Stimulated activated memory B cell treated with anti-CD40 and anti-IgM and Interleukin-4, amounts not matched to agents 10 μg/mL and 1 μg/mL and 100 μg/mL, for 72 hours (primary cell): ENCODE measurements around the gene MTIF2.
"Not testable (repeated sequence)": the region's sequence is repeated elsewhere in the genome, so short reads cannot be mapped to it uniquely, and the experiment has no call there.

Source experiments
- ATAC-seq: fragments of 150-1000 bp; cut with Tn5 transposase; 2 replicates; pipeline ENCODE4 v1.10.0; 2021
- H3K27ac Mint-ChIP-seq: one replicate; pipeline ENCODE4 v1.8.0; 2022; ENCODE audit warnings: mild to moderate bottlenecking, mixed read lengths
- H3K27me3 Mint-ChIP-seq: one replicate; pipeline ENCODE4 v1.8.0; 2022; ENCODE audit warnings: mixed read lengths
- H3K36me3 Mint-ChIP-seq: one replicate; pipeline ENCODE4 v1.8.0; 2022; ENCODE audit warnings: mixed read lengths
- H3K4me1 Mint-ChIP-seq: one replicate; pipeline ENCODE4 v1.8.0; 2022; ENCODE audit warnings: mixed read lengths
- H3K4me3 Mint-ChIP-seq: one replicate; pipeline ENCODE4 v1.8.0; 2022; ENCODE audit warnings: mild to moderate bottlenecking, moderate library complexity, mixed read lengths
- H3K9me3 Mint-ChIP-seq: one replicate; pipeline ENCODE4 v1.8.0; 2022; ENCODE audit warnings: mixed read lengths

MTIF2 gene

DNA sequence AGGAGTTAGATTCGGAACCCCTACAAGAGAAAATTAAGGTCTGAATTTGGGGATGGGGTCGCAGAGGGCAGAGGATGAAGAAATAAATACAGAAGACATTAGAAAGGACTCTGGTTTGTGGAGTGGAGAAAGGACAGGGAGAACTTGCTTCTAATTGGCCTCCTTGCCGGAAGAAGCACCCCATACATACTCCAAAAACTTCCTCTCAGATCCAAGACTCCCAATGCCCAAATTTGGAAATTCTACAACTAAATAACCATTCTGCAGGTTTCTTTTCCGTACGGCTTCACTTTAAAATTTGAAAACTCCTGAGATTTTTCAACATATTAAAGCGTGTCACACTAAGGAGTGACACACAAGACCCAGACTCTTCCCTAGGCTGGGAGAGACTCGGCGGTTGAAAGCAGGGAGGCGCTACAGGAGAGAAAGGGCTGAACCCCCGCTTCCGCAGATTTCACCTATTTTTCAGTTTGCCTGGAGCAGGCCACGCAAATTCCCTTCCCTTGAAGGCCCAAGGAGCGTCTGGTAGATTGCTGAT is 37.4 kb downstream of the MTIF2 start:
- H3K27ac Mint-ChIP-seq = peak overlapping the region; percentile 97
- ATAC-seq = no peak
- no peaks in the 10 kb centered on the region for H3K27me3 Mint-ChIP-seq

DNA sequence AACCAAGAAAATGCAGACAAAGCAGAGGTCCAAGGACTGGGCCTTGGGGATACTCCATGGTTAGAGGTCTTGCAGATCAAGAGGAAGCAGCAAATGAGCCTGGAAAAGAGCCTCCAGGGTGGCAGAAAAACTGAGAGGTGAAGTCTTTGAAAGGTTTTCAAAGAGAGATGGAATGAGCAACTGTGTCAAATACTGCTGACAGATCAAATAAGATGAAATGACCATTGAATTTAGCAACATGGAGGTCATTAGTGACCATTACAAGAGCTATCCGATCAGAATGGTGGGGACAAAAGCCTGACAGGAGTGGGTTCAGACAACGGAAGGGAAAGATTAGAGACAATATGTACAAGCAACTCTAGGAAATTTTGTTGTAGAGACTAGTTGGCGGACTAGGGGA is 38.5 kb downstream of the MTIF2 start:
- peaks cover 25% of the 10 kb centered on the region for H3K36me3 Mint-ChIP-seq
- peak overlapping the region; percentile 100 for H3K4me3 Mint-ChIP-seq
- no peaks in the 10 kb centered on the region for H3K9me3 Mint-ChIP-seq
- H3K27ac Mint-ChIP-seq = no peak overlapping the region
- ATAC-seq = no peak
- no peaks in the 10 kb centered on the region for H3K27me3 Mint-ChIP-seq
- peaks cover 52% of the 10 kb centered on the region for H3K4me1 Mint-ChIP-seq

More for the DNA sequence above, 37.4 kb downstream of the MTIF2 start:
- H3K4me3 Mint-ChIP-seq = peak overlapping the region; percentile 100
- peaks cover 25% of the 10 kb centered on the region for H3K36me3 Mint-ChIP-seq
- H3K4me1 Mint-ChIP-seq = peaks cover 53% of the 10 kb centered on the region
- H3K9me3 Mint-ChIP-seq = no peaks in the 10 kb centered on the region

DNA sequence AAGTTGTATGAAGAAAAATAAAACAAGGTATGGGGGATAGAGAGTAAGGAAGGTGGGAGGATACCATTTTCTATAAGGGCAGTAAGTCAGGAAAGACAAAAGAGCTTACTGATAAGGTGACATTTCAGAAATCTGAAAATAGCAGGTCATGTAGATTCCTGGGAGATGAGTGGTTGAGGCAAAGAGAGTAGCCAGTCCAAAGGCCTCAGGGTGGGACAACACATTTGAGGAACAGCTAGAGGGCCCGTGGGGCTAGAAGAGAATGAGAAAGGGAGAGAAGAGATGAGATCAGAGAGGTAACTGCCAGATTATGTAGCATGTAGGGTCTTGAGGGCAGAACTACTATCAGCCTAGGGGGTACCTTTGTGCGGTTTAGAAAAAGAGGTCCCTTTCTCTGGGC is 39.8 kb downstream of the MTIF2 start:
- Mint-ChIP-seq H3K27me3 (no peaks in the 10 kb centered on the region), H3K4me3 (no peak overlapping the region)

DNA sequence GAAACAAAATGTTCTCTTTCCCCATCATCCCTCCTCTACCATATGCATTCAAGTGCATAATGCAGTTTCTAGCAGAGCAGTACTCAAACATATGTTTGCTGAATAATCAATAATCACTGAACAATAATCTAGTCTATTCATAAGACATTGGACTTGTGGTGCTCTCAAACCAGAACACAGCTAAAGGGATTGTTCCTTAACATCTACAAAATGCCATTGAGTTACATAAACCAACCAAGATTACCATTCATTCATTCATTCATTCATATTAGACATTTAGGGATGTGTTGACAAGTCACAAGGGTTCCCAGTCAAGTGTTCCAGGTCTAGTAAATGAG is 40.8 kb downstream of the MTIF2 start:
- no peak for ATAC-seq
- H3K4me3 Mint-ChIP-seq = no peak overlapping the region
- H3K4me1 Mint-ChIP-seq = peaks cover 31% of the 10 kb centered on the region

More for the DNA sequence above, 39.8 kb downstream of the MTIF2 start:
- H3K9me3 Mint-ChIP-seq = no peaks in the 10 kb centered on the region
- no peak for ATAC-seq
- H3K27ac Mint-ChIP-seq = no peak overlapping the region
- peaks cover 40% of the 10 kb centered on the region for H3K4me1 Mint-ChIP-seq
- peaks cover 20% of the 10 kb centered on the region for H3K36me3 Mint-ChIP-seq

DNA sequence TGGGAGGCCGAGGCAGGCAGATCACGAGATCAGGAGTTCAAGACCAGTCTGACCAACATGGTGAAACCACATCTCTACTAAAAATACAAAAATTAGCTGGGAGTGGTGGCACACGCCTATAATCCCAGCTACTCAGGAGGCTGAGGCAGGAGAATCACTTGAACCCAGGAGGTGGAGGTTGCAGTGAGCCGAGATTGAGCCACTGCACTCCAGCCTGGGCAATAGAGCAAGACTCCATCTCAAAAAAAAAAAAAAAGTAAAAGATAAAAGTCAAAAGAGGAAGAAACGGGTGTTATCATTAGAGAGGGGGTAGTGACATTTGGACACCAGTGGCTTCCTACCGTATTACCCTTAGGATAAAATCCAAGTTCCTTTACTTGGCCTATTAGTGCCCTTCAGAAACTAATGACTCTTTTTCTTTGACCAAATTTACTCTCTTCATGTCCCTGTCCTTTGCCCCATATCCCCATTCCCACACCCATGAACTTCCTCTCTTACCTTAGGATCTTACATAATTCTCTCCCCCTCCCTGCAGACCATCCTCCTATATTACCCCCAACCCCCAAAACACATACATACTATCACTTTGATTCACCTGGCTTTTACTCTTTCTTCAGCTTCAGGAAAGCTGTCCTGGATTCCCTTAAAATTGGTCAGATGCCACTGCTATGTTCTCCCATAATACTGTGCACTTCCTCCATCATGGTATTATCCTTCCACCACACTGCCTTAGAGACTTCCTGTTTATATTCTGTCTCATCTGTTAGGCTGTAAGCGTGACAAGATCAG is 41.4 kb downstream of the MTIF2 start:
- ATAC-seq, H3K27me3 Mint-ChIP-seq, H3K4me3 Mint-ChIP-seq, H3K9me3 Mint-ChIP-seq, H3K36me3 Mint-ChIP-seq: not testable (repeated sequence)
- H3K27ac Mint-ChIP-seq = peak overlapping the region; percentile 44
- H3K4me1 Mint-ChIP-seq = peaks cover 30% of the 10 kb centered on the region

More for the DNA sequence above, 40.8 kb downstream of the MTIF2 start:
- peak overlapping the region; percentile 44 for H3K27ac Mint-ChIP-seq
- no peaks in the 10 kb centered on the region for H3K9me3 Mint-ChIP-seq
- no peaks in the 10 kb centered on the region for H3K27me3 Mint-ChIP-seq
- peaks cover 10% of the 10 kb centered on the region for H3K36me3 Mint-ChIP-seq

DNA sequence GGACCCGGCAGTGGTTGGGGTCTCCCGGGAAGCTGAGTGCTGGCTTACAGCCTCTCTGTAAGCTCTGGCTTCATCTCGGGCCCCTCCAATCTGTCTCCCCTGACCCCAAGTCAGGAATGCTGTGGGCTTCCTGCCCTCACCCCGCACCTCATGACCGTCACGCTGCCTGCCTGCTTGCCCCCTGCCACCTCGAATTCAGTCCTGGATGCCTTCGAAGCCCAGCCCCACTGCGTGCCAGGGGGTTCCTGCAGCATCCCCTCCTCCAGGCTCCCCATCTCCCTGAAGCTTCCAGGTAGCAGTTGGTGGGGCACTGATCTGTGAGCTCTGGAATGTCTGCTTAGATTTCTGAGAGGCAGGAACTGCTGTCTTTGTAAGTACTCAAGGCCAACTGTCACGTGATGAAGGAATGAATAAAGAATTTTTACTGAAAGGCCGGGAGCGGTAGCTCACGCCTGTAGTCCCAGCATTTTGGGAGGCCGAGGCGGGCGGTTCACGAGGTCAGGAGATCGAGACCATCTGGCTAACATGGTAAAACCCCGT is 43.5 kb downstream of the MTIF2 start:
- peaks cover 7% of the 10 kb centered on the region for H3K36me3 Mint-ChIP-seq
- no peak overlapping the region for H3K4me3 Mint-ChIP-seq
- H3K9me3 Mint-ChIP-seq = no peaks in the 10 kb centered on the region
- ATAC-seq = no peak
- no peaks in the 10 kb centered on the region for H3K27me3 Mint-ChIP-seq
- peak overlapping the region; percentile 88 for H3K27ac Mint-ChIP-seq
- peaks cover 22% of the 10 kb centered on the region for H3K4me1 Mint-ChIP-seq

DNA sequence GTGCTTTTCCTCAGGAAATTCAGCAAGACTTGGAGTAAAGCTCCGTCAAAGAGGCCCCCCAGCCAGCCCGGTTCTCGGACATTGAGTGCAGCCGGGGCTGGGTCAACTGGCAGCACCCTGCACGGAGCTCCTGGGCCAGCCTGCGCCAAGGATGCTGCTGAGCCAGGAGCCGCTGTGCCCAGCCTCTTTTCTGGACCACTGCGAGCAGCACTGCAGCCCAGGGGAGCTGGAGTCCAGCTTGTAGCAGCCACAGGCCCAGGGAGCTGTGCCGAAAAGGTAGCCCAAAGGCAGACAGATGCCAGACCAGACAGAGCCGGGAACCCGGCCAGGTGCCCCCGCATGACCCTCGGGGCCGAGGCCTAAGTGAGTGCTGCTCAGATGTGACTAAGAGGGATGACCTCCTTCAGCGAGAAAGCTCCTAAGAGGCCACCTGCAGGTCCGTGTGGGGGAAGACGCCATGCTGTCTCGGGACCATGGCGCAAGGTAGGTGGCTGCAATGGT is 44.2 kb downstream of the MTIF2 start:
- Mint-ChIP-seq H3K27me3 (no peaks in the 10 kb centered on the region), H3K27ac (peak overlapping the region; percentile 88), H3K4me3 (no peak overlapping the region), H3K36me3 (peaks cover 7% of the 10 kb centered on the region), H3K9me3 (no peaks in the 10 kb centered on the region), H3K4me1 (peaks cover 18% of the 10 kb centered on the region)
- no peak for ATAC-seq

DNA sequence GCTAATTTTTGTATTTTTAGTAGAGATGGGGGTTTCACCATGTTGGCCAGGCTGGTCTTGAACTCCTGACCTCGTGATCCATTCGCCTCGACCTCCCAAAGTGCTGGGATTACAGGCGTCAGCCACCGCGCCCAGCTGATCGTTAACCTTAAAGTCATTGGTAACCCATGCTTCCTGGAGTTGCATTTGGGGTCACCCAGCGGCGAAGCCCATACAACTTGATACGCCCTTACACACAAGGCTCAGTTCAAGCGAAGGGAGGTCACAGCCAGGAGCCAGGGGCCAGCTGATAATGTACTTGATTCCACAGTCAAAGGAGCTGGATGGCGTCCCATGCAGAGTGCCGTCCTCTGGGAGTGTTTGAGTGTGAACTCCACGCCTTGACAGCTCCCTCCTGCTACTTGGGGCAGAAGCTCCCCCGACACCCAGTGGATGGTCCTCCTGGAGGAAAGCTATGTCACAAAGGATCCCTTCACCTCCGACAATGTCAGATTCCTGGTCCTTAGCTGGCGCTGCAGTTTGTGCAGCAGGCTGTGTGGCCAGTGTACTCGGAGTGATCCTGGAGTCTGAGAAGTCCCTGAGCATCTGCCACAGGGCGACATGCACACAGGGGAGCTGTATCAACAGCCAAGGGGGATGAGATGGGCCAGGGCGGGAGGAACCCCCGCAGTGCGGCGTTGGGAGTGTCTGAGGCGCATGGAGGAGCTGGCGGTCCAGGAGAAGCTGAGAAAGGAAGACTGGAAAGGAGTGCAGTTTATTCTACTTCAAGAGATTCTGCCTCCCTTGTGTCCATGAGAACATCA is 44.9 kb downstream of the MTIF2 start:
- peak overlapping the region; percentile 88 for H3K27ac Mint-ChIP-seq
- peaks cover 18% of the 10 kb centered on the region for H3K4me1 Mint-ChIP-seq
- no peaks in the 10 kb centered on the region for H3K9me3 Mint-ChIP-seq
- peaks cover 7% of the 10 kb centered on the region for H3K36me3 Mint-ChIP-seq
- H3K27me3 Mint-ChIP-seq = no peaks in the 10 kb centered on the region
- peak overlapping the region; percentile 81 for H3K4me3 Mint-ChIP-seq
- ATAC-seq = no peak

DNA sequence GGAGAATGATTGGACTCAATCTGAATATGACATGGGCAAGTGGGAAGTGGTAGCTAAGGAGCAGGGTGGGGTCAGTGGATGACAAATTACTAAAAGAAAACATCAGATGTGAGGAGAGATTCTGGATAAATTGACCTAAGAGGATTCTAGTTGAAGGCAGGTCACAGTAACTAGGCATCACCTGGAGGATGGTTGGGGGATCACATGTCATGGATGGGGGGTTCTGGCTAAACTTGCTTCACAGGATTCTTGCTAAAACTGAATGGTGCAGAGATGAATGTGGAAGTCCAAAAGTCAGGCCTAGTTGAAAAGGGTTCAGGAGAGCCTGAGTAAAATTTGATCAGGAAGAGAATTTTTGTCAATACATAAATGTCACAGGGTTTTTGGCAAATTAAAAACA is 55.2 kb downstream of the MTIF2 start:
- H3K27me3 Mint-ChIP-seq = no peaks in the 10 kb centered on the region
- H3K36me3 Mint-ChIP-seq = no peaks in the 10 kb centered on the region
- no peaks in the 10 kb centered on the region for H3K4me1 Mint-ChIP-seq
- H3K9me3 Mint-ChIP-seq = no peaks in the 10 kb centered on the region
- no peak overlapping the region for H3K4me3 Mint-ChIP-seq
- no peak overlapping the region for H3K27ac Mint-ChIP-seq
- no peak for ATAC-seq

DNA sequence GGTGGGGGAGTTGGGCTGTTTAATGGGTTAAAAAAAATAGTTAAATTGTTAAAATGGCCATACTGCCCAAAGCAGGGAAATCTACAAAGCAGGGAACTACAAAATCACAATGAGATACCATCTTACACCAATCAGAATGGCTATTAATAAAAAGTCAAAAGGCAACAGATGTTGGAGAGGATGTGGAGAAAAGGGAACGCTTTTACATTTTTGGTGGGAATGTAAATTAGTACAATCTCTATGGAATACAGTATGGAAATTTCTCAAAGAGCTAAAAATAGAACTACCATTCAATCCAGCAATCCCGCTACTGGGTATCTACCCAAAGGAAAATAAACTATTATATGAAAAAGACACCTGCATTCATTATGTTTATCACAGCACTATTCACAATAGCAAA is 64.1 kb downstream of the MTIF2 start:
- ATAC-seq = no peak
- peaks cover 43% of the 10 kb centered on the region for H3K36me3 Mint-ChIP-seq
- H3K4me3 Mint-ChIP-seq = no peak overlapping the region
- H3K27me3 Mint-ChIP-seq = no peaks in the 10 kb centered on the region
- H3K9me3 Mint-ChIP-seq = peaks cover 18% of the 10 kb centered on the region
- H3K4me1 Mint-ChIP-seq = no peaks in the 10 kb centered on the region
- no peak overlapping the region for H3K27ac Mint-ChIP-seq

DNA sequence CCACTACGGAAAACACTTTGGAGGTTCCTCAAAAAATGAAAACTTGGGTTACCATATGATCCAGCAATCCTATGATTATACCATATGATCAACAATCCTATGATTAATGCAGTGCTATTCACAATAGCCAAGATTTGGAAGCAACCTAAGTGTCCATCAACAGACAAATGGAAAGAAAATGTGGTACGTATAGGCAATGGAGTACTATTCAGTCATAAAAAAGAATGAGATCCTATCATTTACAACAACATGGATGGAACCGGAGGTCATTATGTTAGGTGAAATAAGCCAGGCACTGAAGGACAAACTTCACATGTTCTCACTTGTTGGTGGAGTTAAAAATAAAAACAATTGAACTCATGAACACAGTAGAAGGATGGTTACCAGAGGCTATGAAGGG is 64.5 kb downstream of the MTIF2 start:
- Mint-ChIP-seq H3K27me3 (no peaks in the 10 kb centered on the region), H3K36me3 (peaks cover 48% of the 10 kb centered on the region), H3K4me1 (no peaks in the 10 kb centered on the region), H3K9me3 (peaks cover 20% of the 10 kb centered on the region), H3K4me3 (no peak overlapping the region), H3K27ac (no peak overlapping the region)
- ATAC-seq = no peak

DNA sequence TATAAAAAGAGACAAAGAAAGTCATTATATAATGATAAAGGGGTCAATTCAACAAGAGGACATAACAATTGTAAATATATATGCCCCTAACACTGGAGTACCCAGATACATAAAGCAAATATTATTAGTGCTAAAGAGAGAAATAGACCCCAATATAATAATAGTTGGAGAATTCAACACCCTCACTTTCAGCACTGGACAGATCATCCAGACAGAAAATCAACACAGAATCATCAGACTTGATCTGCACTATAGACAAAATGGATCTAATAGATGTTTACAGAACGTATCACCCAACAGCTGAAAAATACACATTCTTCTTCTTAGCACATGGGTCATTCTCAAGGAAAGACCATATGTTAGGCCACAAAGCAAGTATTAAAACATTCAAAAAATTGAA is 68.6 kb downstream of the MTIF2 start:
- Mint-ChIP-seq H3K27ac (no peak overlapping the region), H3K27me3 (no peaks in the 10 kb centered on the region), H3K4me1 (no peaks in the 10 kb centered on the region), H3K36me3 (peaks cover 78% of the 10 kb centered on the region), H3K4me3 (no peak overlapping the region), H3K9me3 (peaks cover 23% of the 10 kb centered on the region)
- ATAC-seq = no peak

DNA sequence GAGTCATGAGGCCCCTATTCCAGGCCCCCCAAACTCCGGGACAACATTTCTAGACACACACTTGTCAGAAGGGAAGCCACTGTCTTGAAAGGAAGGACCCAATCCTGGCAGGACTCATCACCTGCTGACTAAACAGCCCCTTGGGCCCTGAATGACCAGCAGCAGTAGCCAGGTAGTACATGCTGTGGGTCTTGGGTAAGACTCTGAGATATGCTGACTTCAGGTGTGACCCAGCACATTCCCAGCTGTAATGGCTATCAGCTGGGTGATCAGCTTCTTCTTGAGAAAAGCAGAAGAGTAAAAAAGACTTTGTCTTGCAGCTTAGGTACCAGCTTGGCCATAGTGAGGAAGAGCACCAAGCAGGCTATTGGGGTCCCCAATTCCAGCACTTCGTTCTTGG is 72.5 kb downstream of the MTIF2 start:
- H3K27me3 Mint-ChIP-seq = no peaks in the 10 kb centered on the region
- H3K4me1 Mint-ChIP-seq = no peaks in the 10 kb centered on the region
- peaks cover 18% of the 10 kb centered on the region for H3K9me3 Mint-ChIP-seq
- H3K4me3 Mint-ChIP-seq = no peak overlapping the region
- no peak overlapping the region for H3K27ac Mint-ChIP-seq
- no peak for ATAC-seq
- peaks cover 68% of the 10 kb centered on the region for H3K36me3 Mint-ChIP-seq

DNA sequence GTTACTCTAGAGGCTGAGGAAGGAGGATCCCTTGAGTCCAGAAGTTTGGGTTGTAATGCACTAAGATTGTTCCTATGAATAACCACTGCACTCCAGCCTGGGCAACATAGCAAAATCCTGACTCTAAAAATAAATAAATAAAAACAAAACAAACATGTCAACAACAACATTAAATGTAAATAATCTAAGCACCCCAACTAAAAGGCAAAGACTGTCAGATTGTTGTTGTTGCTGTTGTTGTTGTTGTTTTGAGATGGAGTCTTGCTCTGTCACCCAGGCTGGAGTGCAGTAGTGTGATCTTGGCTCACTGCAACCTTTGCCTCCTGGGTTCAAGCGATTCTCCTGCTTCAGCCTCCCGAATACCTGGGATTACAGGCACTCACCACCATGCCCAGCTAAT is 77.1 kb downstream of the MTIF2 start:
- not testable (repeated sequence) for H3K4me3 Mint-ChIP-seq, H3K4me1 Mint-ChIP-seq, H3K9me3 Mint-ChIP-seq, H3K27me3 Mint-ChIP-seq, ATAC-seq, H3K27ac Mint-ChIP-seq
- peaks cover 49% of the 10 kb centered on the region for H3K36me3 Mint-ChIP-seq

DNA sequence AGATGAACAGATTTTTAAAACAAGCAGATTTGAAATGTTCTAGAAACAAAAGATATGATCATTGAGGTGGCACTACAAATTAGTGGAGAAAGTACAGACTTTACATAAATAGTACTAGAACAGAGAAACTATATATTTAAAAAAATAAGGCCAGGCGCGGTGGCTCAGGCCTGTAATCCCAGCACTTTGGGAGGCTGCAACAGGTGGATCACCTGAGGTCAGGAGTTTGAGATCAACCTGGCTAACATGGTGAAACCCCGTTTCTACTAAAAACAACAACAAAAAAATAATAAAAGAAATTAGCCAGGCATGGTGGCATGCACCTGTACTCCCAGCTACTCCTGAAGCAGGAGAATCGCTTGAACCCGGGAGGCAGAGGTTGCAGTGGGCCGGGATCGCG is 82.2 kb downstream of the MTIF2 start:
- H3K9me3 Mint-ChIP-seq, H3K27me3 Mint-ChIP-seq, ATAC-seq, H3K4me1 Mint-ChIP-seq, H3K4me3 Mint-ChIP-seq, H3K27ac Mint-ChIP-seq: not testable (repeated sequence)
- H3K36me3 Mint-ChIP-seq = peaks cover 25% of the 10 kb centered on the region
